ENCODE data around the gene TOX3.

The TOX3 gene

DNA sequence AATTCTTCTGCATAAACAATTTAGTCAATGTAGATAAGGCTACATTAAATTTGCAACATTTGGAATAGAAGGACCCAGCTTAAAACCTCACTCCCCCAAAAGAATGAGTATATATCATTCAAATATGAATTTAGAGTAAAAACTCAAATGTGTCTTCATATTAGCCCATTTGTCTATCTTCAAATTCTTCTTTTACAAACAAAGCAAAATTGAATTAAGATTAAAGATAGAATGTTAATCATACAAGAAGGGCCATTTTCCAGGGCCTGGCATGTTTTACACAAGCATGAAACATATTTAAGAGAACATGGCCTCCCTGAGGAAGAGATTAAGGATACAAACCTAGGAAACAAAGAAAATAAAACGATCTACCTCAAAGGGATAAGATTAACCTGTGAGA is 8.4 kb downstream of the TOX3 start:
- no peak for DNase-seq

DNA sequence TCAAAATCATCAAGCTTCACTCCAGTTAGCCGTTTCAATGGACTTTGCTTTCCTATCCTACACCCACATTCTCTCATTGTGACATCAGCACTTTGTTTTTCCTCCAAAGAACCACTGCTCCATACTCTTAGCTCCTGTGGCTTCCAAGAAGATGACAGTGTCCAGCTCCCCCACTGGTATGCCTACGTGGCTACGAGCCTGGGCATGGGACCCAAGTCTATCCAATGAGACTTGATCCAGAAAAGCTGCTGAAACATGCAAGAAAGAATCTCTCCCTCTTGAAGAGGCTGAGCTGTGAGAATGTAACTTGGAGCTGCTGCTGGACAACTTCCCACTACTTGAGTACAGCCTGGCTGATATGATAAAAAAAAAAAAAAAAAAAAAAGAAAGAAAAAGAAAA is 9.4 kb downstream of the TOX3 start:
- DNase-seq: no peak

DNA sequence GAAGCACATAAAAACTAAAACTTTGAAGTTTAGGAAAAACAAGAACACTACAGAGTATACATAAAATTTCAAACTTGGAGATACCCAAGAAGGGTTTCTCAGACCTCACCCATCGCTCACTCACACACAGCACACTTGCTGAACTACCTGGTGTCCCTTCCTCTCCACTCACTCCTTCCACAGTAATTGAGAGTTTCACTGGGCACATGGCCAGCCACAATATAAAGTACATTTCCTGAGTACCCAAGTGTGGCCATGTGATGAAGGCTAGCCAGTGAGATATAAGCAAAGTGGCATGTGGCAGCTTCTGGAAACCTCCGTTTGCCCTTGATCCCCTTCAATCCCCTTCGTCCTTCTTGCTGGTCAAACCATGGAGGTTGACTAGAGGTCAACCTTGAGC is 11.9 kb downstream of the TOX3 start:
- no peak for DNase-seq

DNA sequence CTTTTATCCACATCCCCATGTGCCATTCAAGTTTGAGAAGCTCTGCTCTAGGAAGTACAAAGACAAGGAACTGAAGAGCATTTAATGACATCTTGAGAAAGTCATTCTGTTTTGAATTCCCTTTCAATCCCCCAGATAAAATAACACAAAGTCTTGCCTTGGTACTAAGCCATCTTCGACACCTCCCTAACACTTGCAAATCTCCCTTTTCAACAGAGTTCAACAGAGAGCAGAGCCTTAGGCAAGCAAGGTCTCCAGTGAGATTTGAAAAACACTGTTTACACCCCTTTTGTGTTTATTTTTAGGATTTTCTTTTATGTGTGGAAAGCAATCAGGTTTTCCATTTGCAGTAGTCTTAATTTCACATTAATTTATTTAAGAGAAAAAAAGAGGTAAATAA is 13.6 kb downstream of the TOX3 start:
- DNase-seq: no peak

DNA sequence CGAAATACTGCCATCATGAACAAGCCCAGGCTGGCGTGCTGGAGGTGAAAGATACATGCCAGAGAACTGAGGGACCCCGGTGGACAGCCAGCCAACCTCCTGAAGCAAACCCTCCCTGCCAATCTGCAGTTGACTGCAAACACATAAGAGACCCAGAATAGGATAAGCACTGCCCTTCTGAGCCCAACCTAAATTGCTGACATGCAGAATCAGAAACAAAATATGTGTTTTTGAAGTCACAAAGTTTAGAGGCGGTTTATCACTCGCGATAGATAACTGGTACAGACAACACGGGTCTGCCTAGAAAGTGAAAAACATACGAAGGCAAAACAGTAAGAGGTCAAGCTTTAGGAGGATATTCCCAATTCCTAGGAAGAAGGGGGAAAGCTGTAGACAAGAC is 14.6 kb downstream of the TOX3 start:
- DNase-seq: no peak

DNA sequence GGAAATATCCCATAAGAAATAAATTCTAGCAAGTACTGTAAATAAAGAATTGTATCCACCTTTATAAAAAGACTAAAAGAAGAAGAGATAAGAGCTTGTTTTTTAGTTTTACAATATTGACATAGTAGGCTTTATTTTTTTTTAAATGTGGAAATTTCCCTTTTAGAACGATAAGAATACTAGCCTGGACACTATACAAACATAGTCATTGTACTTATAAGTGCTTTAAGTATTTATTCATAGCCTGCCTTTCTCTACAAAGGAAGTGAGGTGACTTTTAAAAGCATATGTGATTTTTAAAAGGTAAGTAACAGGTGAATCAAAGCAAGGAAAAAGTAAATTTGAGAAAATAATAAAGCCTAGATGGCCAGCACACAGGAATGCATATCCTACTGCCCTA is 17.7 kb downstream of the TOX3 start:
- DNase-seq: no peak

DNA sequence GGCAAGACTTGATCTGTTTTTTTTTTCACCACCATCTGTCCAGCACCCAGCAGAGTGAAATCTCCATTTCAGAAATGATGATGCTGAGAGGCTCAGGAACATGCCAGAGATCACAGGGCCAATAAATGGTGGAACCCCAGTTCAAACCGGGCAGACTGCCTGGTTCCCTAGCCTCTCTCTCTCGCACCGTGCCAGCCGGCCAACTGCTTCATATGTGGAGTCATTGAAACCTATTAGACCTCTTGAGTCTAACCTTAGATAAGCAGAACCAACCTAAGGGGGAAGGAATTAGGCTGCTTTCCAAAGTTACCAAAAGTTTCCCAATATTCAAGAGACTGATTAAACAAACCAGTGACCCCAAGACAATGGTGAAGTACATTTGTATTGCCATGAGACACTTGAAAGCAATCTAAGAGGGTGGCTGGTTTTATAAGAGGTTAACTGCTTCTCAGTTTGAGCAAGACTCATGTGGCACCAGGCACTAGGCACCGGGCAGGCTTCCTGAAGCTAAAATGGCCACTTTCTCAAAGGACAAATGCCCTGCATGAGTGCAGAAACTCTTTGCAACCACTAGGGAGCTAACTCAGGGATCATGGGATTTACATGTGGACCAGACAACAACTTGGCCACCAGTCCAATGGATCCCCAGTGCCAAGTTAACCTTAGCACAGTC is 18.4 kb downstream of the TOX3 start:
- no peak for DNase-seq

DNA sequence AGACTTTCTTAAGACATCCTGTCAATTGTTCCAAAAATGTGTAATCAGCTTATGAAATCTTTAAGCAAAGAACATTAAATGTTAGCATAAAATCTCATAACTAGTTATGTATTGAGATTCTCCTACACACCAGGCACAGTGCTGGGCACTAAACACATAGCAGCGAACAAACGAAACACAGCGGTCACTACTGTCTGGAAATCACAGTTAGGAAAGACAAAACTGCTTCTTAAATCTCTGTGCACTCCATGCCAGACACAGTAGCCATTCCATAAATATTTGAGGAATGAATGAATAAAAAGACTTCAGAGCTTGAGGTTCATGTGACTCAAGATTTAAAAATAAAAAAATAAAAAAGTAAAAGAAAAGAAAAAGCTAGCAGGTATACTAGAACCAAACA is 20.1 kb downstream of the TOX3 start:
- DNase-seq: no peak

DNA sequence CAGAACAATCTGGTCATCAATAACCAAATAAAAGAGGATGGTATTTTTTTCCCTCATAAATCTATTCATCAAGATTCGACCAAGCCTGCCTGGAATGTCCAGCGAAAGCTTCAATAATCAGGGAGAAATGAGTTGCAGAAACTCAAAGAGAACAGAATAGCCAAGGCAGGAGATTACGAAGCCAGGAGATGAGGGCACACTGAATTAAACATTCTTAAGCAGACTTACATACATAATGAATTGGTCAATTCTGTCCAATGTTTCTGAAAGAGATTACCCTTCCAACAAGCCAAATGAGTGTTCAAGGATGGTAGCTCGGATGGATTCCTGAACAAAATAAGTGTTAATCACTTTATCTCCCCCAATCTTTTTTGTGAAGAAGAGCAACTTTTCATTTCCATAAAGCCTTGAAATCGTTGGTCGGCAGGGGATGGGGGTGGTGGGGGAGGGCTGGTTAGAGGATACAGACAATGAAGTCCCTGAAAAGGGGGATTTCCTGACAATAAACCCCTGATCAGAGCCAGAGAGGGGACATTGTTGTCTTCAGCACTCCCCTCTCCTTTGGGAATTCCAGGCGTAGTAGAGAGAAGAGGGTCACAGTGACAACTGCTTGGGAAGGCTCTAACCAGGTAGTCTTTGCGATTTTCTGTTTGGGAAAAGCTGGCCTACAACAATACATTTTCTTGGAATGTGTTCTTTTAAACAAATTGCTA is 20.7 kb downstream of the TOX3 start:
- no peak for DNase-seq

DNA sequence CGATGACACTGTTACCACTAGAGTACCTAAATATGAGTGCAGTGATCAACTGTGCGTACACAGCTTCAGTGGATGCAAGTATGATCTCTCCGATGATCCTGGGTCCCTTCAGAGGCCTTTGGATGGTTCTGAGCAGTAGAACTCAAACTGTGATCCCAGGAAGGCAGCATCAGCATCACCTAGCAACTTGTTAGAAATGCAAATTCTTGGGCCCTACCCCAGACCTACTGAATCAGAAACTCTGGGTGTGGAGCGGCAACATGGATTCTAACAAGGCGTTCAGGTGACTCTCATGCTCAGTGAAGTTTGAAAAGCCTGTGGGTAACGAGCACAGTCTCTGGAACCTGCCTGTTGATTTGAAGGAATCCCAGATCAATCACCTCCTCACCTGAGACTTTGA is 25.4 kb downstream of the TOX3 start:
- DNase-seq: no peak

DNA sequence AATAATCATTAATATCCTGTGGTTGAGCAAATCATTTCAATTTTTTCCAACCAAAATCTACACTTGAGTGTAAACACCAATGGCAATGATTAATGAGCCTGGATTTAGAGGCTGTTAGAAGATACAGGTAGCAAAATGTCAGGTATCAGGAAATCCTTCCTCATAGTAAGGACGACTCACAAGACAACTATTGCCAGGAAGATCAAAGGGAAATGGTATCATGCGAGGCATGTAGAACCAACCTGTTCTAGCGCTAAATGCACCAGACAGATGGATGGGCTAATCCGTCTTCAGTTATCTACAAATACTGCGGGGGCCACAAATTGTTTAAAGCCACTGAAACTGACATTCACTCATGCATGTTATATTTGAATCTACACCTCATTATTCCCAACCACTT is 28.1 kb downstream of the TOX3 start:
- no peak for DNase-seq

DNA sequence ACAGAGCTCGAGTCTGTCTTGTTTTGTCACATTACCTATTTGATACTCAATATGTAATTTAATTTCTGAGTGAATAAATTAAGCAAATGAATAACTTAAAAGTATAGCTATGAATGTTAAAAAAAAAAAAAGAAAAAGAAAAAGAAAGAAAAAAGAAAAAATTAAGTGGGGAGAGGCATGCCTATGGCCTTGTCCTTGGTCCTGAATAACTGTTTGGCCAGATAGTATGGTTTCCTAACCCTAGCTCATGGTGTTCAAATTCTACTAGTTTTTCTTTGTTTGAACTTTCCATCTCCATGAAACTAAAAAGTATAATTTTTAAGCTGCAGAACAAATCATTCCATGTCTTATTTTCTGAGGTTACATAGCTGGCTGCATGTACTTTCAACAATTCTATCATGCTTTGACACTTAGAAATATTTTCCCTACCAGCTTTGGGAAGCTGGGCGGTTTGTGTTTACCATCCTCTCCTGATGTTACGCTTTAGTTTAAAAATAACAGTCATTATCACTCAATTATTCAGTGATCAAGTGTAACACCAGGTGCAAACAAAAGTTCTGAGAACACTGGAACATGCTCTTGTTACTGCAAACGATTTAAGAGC is 31.8 kb downstream of the TOX3 start:
- DNase-seq: no peak

DNA sequence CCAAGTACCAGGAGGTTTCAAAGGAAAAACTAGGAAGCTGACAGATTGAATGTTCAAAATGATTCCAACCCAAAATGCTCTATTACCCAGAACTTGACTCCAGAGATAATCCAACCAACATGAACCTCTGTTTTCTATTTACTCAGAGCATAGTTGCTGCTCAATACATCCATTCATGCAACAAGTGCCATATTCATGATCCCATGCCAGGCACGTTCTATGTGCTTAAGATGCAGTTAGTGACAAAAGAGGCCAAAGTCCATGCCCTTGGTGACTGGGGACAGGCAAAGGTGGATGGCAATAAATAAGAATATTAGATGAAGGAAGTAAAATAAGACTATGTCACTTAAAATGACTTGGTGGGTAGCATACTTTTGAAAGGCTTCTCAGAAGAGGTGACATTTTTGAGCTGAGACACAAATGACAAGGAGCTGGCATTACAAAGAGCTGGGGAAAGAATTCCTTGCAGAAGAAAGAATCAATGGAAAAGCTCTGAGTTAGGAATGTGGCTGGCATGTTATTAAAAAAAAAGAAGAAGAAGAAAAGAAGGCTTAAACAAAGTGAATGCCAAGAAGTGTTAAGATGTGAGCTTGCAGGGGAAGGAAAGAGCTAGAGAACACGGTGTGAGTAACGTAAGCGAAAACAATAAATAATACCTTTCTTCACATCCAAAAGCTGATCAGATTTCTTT is 34.5 kb downstream of the TOX3 start:
- no peak for DNase-seq

DNA sequence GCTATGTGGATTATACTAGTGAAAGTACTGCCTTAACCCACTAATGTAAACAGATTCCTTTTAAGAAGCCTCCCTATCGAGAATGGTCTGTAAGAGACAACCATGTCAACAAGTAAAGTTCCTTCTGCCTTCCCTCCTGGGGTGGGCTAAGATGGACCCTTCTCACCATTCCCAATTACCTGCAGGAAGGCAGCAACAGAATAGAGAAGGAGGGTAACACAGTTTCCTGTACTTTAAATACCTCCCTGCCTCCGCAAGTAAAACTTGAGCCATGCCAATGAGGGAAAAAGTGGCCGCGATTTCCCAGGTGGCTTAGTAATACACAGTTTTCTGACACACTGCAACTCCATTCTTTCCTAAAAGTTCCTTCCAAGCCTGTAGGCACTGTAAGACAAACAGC is 45.2 kb downstream of the TOX3 start:
- DNase-seq: no peak

DNA sequence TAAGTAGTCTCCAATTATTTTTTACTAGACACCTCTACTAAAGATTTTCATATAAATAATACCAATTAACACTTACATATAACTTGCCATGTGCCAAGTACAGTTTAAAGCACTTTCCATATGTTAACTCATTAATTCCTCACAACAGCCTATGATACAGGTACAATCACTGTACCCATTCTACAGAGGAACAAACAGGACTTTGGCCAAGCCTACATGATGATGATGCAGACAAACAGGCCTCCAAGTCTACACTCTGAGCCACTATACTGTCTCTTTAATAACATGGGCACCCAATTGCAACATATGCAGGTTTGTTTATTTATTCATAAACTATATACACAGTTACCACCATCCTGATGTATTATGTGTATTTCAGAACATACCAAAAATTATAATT is 46.0 kb downstream of the TOX3 start:
- no peak for DNase-seq

DNA sequence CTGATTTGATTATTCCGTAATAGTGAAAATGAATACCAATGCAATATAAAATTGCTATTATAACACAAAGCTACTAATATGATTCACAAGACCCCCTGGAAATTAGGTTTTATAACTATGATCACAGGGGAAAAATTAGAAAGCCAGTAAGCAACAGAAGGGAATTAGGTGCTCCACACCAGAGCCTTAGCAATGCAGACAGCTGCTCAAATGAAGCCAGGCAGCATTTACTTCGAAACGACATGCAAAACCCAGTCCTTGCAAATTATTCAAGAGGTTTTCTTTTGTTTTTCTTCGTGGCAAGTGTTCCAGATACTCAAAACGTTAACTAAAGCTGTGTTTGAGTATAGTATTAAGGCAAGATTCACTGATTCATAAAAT is 47.9 kb downstream of the TOX3 start:
- no peak for DNase-seq

DNA sequence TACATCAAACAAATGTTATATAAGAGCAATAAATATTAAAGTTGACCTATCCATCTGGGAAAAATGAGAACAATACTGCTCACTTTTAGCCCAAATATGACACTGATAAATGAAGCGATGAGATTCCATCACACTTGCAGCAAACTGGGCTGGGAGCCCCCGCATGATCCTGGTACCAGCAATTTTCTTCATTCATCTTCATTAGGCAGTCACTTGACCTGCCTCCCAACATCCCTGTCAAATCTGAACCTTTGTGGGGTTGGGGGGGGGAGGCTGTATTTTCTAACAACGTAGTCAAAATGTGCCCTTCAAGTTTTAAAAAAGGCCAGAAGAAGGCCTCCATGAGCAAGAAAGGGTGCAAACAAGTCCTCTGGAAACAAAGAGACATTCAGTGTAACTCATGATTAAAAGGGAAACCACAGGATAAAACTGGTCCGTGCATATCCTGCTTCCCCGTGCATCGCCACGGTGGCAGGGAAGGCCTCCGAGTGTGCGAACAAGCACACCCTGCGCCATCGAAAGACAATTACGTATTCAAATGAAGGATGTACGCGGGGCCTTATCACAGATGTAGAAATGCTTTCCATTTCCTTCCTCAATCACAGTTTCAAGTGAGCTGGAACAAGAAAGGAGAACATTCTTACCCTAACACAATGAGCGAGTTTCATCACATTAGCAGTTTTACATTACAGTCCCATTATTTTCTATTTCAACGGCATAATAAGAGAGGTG is 48.4 kb downstream of the TOX3 start:
- DNase-seq: no peak

DNA sequence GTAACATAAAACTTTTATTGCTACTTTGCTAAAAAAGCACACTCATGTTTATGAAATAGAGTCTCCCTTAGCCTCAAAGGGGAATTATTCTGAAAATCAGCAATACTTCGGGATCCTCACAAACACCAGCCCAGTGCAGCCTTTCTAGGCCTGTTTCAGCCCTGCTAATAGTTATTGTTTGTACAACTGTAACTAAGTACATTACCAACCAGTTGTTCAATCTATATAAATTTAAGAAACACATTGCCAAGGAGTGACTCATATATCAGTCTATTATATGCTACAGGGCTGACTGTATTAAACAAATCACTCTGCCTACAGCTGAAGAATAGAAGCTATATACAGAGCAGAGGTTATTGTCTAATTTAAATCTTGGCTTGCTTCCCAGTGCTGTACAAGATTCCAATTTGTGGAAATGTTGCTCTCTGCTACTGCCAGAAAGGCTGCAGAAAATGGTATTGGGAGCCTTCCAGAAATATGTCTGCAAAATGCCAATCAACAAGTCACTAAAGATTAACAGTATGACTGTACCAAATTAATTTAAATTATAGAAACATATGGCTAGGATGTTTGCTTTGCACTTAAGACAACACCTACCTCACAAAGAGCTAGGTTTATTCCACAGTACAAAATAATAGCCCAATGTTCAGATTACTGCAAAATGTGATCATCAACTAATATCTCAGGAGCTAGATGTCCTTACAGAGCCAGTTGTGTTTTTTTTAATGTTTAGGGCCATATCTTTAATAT is 49.7 kb downstream of the TOX3 start:
- DNase-seq: peak; percentile 13

DNA sequence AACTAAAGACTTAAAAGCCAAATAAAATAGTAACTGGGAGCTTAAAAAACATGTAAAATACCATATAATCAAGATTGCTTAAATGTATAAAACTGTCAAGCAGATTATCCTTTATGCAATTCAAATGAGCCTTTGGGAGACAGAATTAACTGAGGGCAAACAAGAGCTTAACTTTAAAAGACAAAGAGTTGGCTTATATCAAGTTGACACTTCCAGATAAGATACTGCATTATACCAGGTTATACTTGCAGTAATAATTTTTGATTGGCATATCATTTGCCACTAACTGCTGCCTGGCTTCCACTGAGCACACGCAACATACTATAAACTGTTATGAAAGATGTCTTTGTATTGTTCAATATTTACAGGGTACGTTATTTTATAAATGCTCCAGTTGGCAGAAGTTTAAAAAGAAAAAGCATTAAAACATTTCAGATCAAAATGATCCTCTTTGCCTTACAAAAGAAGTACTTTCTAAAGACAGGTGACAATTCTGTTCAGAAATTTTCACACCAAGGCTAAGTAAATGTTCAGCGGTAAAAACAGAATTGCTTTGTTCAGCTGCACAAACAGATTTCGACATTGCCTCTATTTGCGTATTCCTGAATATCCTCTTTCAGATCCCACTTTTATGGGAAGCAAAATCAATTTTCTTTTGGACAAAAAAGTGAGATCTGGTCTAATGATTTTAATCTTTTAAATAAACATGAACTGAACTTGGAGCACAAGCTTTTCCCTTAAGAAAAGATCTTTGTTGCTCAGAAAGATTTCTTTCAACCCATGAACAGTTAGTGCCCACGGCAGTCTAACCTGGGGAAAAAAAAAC is 50.7 kb downstream of the TOX3 start:
- DNase-seq: no peak

DNA sequence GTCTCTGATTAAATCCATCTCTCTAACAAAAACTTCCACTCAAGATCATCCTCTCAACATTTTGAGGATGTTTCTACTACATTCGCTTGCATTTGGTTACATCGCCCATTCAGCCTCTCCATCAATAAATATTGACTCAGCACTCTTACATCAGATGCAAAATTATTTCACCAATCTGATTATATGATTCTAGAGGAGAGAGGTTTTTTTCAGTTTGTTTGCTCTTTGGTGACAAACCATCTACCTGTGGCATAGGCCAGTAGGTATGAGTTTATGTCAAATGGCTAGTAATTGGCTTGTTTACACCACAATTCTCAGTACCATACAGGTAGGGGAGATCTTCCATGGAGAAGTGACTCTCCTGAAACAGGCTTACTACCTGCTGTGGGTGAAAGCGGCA is 52.3 kb downstream of the TOX3 start:
- no peak for DNase-seq

DNA sequence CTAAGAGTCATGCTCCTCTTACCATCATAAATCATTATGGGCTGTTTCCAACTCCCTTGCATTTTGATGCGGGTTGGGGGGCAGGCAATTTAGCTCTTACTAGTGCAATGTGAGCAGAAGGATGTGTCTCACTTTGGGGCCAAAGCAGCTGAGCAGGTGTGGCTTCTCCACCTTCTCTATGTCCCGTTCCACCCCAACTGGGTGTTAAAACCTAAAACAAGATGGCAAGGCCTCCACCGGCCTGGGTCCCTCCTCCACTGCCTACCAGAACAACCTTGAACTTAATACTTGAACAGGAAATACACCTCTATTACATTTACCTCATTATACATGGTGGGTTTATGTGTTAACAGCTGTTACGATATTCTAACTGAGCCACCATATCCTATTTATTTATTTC is 52.8 kb downstream of the TOX3 start:
- DNase-seq: no peak
